Sigmoid colon (tissue), 4 donors: ENCODE data around the gene ZNF23.

ENCODE experiments used
- POLR2A ChIP-seq, 2 donors: fragments of 450-650 bp; IDR thresholded peaks; one replicate each; pipeline ENCODE4 v1.6.1; 2016; ENCODE audit warnings: antibody characterized with exemption in 2 of 2, mild to moderate bottlenecking in 2 of 2, moderate library complexity in 2 of 2
- POLR2AphosphoS5 ChIP-seq, 4 donors: sonication (generic); formaldehyde crosslinking; IDR thresholded peaks; one replicate each; pipeline ENCODE4 v1.6.1; 2017; ENCODE audit warnings: antibody characterized with exemption in 4 of 4
- TF ChIP-seq, protein P1 (sequence below), 4 experiments: fragments of 450-650 bp in 3 of 4; fragments of 200-600 bp in 1 of 4; IDR thresholded peaks; one replicate each; pipeline ENCODE4 v1.5.1; 2016 to 2019; ENCODE audit warnings: antibody characterized with exemption in 4 of 4, mild to moderate bottlenecking in 3 of 4, moderate library complexity in 2 of 4

DNA sequence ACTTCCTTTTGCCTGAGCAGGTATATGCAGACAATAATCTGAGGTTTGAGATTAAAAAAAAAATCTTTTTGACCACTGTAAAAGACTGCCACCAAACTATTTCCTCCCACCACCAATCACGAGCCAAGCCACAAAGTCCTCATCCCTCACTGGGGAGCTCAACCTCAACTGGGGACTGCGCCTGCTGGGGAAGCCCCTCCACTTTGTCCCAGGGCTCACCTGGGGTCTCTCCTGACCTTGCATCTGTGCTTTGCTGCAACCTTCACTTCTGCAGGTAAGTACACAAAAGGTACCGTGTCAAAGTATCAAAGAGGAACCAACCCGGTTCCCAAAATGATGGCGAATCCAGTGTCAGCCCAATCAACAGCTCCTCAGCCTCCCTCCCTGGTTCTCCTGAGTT, 55.7 kb downstream of the ZNF23 start:
- TF ChIP-seq, protein P1, sequence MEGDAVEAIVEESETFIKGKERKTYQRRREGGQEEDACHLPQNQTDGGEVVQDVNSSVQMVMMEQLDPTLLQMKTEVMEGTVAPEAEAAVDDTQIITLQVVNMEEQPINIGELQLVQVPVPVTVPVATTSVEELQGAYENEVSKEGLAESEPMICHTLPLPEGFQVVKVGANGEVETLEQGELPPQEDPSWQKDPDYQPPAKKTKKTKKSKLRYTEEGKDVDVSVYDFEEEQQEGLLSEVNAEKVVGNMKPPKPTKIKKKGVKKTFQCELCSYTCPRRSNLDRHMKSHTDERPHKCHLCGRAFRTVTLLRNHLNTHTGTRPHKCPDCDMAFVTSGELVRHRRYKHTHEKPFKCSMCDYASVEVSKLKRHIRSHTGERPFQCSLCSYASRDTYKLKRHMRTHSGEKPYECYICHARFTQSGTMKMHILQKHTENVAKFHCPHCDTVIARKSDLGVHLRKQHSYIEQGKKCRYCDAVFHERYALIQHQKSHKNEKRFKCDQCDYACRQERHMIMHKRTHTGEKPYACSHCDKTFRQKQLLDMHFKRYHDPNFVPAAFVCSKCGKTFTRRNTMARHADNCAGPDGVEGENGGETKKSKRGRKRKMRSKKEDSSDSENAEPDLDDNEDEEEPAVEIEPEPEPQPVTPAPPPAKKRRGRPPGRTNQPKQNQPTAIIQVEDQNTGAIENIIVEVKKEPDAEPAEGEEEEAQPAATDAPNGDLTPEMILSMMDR (IDR thresholded peaks at IDR 0.05) = no peak
- TF ChIP-seq POLR2AphosphoS5 (IDR thresholded peaks at IDR 0.05) (no peak), POLR2A (IDR thresholded peaks at IDR 0.05) (no peak)
